Fibroblast of lung (primary cell): ENCODE data around the gene POFUT2.

Experiments
- EZH2 ChIP-seq: IDR thresholded peaks from 2 replicates; pipeline ENCODE4 v1.5.1; 2012; ENCODE audit warnings: low read length, control low read depth, mild to moderate bottlenecking; ENCODE audit errors: missing control alignments
- TF ChIP-seq, protein P1 (sequence below), 2 donors: IDR thresholded peaks in 1 of 2; conservative IDR thresholded peaks in 1 of 2; 1 replicate in 1 of 2; 2 replicates in 1 of 2; pipeline ENCODE4 v1.5.1; 2011 to 2012; ENCODE audit warnings: low read length in 2 of 2, control low read depth in 1 of 2, inconsistent platforms in 1 of 2, low read depth in 1 of 2, mild to moderate bottlenecking in 1 of 2

DNA sequence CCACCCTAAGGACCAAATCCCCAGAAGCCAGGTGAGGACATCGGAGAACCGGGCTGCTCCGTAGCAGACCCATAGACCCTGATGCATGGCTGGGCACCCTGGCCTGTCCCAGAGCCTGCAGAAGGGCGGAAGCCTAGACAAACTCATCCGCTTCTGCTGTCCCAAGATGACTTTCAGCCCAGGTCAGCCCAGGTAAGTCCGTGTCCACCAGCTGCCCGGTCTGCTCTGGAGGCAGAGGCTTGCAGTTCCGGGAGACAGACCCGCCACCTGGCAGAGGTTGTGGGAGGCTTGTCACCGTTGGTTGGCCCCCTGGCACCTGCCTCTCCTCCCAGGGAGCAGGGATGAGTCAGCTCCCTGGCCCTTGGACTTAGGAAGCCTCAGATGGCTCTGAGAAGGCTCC lies 22.8 kb upstream of the POFUT2 start:
- TF ChIP-seq, protein P1, sequence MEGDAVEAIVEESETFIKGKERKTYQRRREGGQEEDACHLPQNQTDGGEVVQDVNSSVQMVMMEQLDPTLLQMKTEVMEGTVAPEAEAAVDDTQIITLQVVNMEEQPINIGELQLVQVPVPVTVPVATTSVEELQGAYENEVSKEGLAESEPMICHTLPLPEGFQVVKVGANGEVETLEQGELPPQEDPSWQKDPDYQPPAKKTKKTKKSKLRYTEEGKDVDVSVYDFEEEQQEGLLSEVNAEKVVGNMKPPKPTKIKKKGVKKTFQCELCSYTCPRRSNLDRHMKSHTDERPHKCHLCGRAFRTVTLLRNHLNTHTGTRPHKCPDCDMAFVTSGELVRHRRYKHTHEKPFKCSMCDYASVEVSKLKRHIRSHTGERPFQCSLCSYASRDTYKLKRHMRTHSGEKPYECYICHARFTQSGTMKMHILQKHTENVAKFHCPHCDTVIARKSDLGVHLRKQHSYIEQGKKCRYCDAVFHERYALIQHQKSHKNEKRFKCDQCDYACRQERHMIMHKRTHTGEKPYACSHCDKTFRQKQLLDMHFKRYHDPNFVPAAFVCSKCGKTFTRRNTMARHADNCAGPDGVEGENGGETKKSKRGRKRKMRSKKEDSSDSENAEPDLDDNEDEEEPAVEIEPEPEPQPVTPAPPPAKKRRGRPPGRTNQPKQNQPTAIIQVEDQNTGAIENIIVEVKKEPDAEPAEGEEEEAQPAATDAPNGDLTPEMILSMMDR (conservative IDR thresholded peaks at IDR 0.05 in 1 of 2, IDR thresholded peaks at IDR 0.05 in 1 of 2; ENCODE audit: low read depth in 1 of 2, low read length in 2 of 2): no peak
- TF ChIP-seq EZH2: no peak
